GM12864 (cell line): Measurements from ENCODE around the gene COPZ1.

Source experiments
- DNase-seq: peaks from one replicate; pipeline ENCODE4 v3.0.0-alpha.2; 2011; ENCODE audit warnings: low read depth
- H3K4me3 ChIP-seq: 2 replicates; pipeline ENCODE4 v1.5.1; 2011; ENCODE audit warnings: mild to moderate bottlenecking, low read depth, low read length, control low read depth
- CTCF ChIP-seq: IDR thresholded peaks from 2 replicates; pipeline ENCODE4 v1.5.1; 2011; ENCODE audit warnings: low read depth, mild to moderate bottlenecking, moderate library complexity, low read length, control low read depth, inconsistent platforms; ENCODE audit errors: missing control alignments

Gene COPZ1

DNA sequence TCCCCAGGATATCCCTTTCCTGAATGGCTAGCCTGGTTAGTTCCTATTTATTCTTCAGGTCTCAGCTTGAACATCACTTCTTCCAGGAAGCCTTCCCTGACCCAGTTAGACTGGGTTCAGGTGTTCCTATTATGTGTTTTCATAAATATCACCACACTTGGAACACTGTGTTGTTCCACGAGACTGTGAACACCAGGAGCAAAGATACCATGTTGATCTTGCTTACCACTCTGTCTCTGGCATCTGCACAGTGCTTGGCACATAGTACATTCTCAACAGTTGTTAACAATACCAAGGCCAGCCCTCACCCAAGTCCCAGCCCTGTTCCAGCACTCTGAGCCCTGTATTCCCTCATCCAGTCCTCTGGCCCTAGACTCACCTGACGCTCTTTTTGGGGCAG is 73.3 kb downstream of the COPZ1 start:
- no peak for DNase-seq

DNA sequence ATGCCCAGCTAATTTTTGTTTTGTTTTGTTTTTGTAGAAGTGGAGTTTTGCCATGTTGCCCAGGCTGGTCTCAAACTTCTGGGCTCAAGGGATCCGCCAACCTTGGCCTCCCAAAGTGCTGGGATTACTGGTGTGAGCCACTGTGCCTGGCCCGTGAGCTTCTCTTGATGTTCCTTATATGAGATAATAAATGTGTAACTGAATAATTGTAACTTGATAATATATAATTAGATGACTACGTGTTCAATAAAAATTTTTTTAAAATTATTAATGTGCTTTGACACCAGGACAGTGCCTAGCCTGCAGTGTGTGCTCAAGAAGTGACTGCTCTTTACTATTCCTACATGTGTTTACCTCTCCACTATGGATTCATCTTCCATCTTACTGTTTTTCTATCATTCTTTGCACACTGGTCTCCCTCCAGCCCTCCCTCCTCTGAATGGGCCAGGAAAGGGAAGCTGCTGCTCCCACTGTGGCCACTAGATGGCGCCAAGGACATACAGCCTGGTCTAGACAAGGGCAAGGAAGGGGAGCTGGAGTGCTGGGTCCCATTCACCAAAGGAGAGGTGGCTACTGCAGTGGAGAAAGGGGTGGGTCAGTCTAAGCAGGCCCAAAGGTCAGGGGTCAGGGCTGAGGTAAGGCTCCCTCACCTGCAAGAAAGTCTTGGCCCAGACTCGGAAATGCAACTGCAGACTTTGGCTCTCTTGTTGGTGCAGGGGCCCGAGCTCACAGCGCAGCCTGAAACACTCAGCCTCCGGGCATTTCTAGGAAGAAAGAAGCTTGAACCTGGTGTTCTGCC is 74.3 kb downstream of the COPZ1 start:
- DNase-seq: no peak
- peak; percentile 98 for TF ChIP-seq CTCF
- H3K4me3 ChIP-seq: no peak overlapping the region

More for the DNA sequence above, 73.3 kb downstream of the COPZ1 start:
- no peak overlapping the region for H3K4me3 ChIP-seq
- no peak for TF ChIP-seq CTCF

DNA sequence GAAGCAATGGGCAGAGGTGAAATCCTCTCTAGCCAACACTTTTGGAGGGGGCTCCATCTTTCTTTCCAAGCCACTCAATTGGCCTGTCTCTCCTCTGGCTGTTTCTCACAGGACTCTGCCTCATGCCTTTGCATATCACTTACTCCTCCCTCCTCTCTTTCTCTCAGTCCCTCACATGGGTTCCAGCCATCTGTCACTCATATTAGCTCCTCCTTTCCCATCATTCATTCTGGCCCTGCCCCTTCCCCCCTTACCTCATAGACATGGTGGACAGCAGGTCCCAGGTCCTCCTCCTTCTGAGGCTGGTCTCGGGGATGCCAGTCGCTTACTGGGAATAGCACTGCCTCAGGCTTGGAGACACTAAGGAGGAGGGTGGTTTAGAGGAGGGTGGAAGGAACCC is 76.2 kb downstream of the COPZ1 start:
- no peak for DNase-seq
- no peak for TF ChIP-seq CTCF
- H3K4me3 ChIP-seq: no peak overlapping the region
